ENCODE data around the gene RDH14.

The RDH14 gene, protein sequence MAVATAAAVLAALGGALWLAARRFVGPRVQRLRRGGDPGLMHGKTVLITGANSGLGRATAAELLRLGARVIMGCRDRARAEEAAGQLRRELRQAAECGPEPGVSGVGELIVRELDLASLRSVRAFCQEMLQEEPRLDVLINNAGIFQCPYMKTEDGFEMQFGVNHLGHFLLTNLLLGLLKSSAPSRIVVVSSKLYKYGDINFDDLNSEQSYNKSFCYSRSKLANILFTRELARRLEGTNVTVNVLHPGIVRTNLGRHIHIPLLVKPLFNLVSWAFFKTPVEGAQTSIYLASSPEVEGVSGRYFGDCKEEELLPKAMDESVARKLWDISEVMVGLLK

DNA sequence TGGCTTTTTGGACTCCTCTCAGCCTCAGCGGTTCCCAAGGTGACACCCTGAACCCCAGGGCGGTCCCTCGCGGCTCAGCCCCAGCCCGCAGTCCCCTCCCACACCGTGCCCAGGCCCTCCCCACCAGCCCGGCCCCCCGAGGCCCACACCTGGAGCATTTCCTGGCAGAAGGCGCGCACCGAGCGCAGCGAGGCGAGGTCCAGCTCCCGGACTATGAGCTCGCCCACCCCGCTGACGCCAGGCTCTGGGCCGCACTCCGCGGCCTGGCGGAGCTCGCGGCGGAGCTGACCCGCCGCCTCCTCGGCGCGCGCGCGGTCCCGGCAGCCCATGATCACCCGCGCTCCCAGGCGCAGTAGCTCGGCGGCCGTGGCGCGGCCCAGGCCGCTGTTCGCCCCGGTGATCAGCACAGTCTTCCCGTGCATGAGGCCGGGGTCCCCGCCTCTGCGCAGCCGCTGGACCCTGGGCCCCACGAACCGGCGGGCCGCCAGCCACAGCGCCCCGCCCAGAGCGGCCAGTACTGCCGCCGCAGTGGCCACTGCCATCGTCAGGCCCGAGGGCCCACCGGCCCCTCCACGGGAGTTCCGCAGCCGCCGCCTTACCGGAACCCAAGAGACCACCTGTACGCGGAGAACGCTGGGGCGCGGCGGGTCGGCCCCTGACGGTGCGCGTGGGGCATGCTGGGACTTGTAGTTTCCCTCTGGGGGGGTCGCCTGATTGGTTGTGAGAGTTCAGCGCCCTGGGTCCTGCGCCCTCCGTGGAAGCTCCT lies at the start of gene RDH14:
Gene RDH14, minus strand, starts transcription at position 623 of the 766 bp plus-strand sequence. Its CDS starts 81 bp downstream, at position 542.
- DNase-seq (ENCODE audit: low read depth) = peak; percentile 89

DNA sequence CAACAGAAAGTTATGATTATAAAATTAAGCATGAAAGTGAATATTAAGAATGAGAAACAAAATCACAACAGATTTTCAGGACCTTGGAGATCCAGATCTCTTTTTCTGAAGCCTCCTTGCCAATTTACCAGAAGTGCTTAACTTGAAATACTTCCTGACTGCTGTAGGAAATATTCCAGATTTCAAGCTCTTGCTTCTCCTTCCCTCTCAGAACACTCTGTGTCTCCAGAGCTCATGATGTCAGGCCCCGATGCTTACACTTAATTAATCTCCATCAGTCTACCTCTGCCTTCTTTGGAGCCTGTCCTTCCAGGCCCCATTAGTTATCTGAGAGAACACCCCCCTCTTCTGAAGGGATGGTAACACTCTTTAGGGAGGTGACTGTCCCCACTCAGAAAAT lies 49.6 kb upstream of the RDH14 start:
- no peak for DNase-seq (ENCODE audit: low read depth)

DNA sequence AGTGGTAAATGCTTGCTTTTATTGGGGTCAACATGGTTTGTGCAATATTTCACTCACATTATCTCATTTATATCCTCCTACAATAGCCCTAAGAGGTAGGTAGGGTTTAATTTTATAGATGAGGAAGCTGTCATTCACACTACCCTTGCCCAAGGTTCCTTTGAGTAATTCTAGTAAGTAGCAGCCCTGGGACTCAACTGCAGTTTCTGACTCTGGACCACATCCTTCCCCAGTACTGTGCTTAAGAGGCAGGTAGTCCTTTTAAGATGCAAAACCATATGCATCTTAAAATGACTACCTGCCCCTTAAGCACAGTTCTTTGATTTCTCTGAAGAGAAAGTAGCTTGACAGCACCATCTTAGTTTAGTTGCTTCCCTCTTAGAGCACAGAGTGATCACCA lies 44.7 kb upstream of the RDH14 start:
- DNase-seq (ENCODE audit: low read depth) = no peak

DNA sequence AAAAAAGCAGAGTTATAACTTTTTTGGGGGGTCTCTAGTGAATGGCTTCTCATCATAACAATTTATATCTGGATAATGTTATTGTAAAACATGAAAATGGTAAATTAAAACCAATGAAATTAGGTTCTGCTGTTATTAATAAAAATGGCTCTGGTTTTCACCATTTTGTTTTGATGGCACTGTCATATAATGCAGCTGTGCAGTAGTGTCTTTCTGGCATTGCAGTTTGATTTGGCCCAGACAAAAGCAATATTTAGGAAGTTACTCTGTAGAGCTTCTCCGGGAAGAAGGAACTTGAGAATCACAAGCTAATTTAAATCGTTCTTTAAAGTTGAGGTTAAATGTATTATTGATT lies 44.1 kb upstream of the RDH14 start:
- DNase-seq (ENCODE audit: low read depth) = no peak

DNA sequence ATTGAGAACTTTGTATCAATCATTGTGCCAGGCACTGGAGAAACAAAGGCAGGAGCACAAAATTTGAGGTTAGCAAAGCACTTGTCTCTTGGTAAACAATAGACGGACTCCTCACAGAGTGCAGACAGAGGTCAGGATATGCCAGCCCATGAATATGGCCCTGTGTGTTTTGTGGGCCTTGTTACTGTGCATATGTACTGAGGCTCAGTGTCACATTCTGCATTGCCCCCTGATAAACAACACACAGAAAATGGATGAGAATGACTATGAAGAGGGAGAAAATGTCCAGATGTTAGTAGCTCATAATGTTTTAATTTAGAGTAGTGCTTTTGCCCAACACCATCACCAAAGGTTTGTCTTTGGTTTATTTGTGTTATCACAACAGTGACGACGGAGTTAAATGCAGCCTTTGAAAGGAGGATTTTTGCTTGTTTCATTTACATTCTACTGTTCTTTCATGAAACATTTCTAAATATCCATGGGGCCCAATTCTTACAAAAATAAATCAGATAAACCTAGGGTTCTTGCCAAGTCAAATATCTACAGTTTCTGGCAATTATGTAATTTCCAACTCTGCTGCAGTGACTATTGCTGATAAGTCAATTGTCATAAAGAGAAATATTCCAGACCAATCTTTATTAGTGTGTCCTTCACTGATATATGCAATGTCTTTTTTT lies 43.5 kb upstream of the RDH14 start:
- no peak for DNase-seq (ENCODE audit: low read depth)

DNA sequence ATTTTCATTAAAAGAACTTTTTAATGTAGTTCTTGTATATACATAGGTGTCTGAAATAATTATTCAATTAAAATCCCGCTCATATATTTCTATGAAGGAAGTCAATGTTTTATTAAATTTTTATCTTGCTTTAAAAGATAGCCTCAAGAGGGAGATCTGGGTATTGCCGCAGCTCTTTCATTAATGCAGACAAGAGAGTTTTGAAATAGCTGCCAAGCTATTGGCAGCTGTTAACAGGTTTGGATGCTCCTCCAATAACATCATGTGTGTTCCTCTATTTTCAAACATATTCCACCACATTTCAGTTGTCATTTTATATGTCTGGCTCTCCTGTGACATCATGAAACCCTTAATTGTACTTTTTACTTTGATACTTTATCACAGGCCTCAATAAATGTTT lies 41.8 kb upstream of the RDH14 start:
- no peak for DNase-seq (ENCODE audit: low read depth)

DNA sequence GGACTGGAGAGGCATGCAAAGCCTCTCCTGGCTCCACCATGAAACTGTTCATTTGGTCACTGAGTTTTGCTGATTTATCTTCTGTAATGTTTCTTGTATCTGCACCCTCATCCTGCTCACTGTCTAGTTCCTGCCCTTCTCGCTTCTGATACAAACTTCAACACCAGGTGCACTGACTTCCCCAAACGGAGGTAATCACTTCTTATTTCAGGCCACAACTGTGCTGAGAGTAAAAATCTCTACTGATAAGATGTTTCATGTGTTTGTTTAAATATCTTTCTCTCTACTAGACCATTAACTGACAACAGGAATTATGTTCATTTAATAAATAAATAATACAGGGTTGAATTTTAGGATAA lies 39.8 kb upstream of the RDH14 start:
- no peak for DNase-seq (ENCODE audit: low read depth)

DNA sequence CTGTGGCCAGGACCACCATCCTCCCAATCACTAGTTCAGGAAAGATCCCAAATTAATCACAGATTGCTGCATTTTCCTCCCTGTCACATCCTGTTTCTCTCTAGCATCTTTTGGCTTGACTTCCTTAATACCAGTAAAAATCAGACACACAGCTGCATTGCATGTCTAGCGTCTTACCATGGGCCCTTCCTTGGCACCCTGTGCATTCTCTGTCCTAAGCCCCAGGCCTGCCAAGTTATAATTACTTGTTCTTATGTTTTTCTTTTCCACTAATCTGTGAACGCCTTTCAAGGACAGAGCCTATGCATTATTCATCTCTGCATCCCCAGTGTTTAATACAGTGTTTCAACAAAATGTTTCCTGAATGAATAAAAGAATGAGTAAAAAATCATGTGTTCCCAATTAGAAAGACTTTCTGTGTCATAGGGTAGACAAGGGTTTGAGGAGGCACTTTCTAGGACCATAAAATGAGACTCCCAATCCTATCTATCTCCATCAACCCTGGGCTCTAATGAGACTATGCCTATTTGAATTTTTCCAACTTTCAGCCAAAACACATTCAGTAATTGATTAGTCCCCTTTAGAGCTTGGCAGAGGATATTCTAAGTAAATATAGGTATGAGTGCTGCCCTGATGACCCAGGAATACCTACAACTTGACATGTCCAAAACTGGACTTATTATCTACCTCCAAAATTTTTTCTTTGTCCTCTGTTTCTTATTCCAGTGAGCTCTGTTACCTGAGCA lies 39.2 kb upstream of the RDH14 start:
- no peak for DNase-seq (ENCODE audit: low read depth)

DNA sequence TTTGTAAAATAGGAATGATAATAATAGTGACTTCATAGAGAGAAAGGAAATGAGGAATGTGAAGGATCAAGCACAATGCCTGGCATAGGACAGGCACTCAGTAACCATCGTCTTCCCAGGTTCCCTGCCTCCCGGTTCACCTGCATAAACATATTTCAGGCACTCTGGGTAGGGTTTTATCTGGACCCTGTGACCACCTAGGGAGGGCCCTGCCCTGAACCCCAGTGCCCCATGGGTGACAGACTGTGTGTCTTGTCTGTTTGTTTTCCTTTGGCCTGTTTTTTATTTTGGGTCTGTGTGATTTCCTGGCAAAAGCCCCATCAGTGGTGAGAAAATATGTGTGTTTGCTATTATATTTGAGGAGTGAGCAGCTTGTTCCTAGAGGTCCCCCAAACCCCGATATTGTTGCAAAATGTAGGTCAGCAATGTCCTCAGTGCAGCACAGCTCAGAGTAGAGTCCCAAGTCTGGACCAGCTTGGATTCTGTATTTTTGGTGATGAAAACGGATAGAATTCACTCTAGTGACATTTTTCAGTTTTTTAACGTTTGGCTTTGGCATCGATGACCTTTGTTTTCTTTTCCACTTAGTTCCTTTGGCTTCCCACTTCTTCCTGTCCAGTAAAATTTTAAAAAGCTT lies 38.5 kb upstream of the RDH14 start:
- no peak for DNase-seq (ENCODE audit: low read depth)

DNA sequence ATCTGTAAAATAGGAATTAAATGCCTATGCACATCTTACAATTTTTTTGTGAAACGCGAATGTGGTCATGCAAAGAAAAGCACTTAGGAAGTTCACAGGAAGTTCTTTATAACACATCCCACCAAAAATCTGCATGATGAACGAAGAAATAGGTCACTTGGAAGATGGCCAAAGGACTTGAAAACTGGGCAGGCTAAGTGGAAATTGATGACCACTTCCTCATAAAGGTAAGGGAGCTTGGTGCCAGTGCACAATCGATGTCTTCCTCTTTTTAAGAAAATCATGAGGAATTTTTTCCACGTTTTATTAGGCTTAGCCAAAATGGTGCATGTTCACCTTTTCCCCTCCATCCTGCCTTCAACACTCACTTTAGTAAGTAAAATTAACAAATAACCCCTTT lies 37.2 kb upstream of the RDH14 start:
- no peak for DNase-seq (ENCODE audit: low read depth)

DNA sequence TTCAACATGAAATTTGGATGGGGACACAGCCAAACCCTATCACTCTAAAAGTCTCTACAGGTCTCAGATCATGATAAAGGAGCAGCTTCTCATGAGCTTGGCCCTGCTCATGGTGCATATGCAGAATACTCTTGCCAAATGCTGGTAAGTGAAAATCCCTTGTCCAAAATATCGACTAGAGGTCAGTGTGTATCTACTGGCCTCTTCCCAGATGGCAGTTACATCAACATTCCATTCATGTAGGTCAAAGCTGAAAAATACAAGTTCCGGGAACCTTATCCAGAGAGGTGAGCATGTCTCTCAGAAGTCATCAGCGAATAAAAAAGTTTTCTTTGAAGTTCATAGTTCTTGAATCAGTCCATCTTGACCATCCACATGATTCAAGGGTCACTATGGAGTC lies 36.5 kb upstream of the RDH14 start:
- DNase-seq (ENCODE audit: low read depth) = no peak

DNA sequence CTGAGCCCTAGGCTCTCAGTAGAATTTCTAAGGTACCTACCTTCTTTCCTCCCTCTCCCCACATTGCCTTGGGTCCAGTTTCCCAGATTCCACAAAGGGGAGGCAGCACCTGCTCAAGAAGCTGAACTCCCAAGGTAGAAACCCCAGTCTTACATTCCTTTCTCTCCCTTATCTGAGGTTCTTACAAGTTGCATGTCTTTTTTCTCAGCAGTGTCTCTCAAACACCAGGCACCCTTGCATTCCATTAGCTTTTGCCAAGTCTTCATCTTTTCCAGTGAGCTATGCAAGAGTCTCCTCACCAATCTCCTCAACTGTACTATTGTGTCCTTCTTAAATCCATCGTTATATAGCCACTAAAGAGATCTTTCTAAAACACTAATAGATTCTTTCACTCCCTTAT lies 33.0 kb upstream of the RDH14 start:
- DNase-seq (ENCODE audit: low read depth) = no peak

DNA sequence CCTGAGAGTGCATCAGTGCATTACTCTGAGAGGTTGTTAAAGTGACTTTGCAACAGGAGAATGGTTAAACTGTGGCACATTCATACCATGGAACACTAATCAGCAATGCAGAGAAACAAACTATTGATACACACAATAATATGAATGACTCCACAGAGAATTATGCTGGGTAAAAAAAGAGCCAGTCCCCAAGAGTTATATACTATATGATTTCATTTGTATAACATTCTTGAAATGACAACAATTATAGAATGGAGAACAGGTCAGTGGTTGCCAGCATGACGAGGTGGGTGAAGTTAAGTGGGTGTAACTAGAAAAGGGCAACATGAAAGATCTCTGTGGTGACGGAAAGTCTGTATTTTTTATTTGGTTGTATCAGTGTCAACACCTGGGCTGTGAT lies 31.9 kb upstream of the RDH14 start:
- no peak for DNase-seq (ENCODE audit: low read depth)

DNA sequence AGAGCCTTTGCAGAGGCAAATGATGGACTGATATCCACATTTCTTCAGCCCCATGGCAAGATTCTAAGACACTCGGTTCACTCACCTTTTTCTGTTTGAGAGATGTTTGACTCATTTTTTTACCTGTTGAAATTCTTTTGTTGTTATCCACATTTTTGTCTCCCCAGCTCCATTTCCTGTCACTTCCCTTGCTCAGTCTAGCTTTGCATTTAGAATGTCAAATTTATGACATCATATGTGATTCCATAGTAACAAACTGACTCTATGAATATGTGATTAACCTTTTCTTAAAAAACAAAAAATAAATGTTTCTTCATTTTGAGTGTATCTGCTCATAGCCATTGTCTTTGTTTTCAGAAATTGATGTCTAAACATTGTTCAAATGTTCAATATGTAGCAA lies 28.9 kb upstream of the RDH14 start, which contains the start of gene NT5C1B:
Gene NT5C1B, minus strand, starts transcription at position 216 of the 400 bp plus-strand sequence. Its CDS starts 101 bp downstream, at position 115.
- no peak for DNase-seq (ENCODE audit: low read depth)

DNA sequence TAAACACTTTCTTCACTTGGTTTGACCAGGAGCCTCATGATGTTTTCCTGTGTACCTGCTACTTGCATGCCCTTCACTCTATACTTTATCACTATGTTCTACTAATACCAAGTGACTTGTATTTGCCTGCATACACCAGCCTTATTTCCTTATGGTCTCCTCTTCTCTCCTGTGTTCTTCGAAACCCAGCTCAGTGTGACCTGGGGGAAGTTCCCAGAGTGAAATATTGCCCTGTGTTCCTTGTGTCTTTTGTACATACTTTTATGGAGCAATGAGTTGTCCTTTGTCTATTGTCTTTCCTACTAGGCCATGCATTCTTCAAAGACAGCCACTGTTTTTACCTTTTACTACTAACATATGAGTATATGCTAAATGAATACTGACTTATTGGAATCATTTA lies 28.3 kb upstream of the RDH14 start:
- DNase-seq (ENCODE audit: low read depth) = no peak

DNA sequence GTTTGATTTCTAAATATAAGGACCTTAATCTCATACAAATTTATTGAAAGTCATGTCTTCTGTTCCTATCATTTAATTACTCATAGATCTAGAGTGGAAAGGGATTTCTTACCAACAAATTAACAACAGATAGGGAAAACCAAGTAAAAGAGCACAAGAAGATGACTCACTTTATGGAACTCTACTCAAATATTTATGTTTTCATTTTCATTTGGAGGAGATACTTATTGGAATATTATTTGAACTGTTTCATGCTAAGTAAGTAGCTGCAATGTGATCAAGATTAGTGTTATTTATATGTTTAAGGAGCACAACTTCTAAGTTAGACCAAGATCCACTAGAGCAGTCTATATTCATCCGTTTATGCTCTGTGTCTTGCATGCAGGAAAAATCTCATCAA lies 27.6 kb upstream of the RDH14 start:
- no peak for DNase-seq (ENCODE audit: low read depth)

DNA sequence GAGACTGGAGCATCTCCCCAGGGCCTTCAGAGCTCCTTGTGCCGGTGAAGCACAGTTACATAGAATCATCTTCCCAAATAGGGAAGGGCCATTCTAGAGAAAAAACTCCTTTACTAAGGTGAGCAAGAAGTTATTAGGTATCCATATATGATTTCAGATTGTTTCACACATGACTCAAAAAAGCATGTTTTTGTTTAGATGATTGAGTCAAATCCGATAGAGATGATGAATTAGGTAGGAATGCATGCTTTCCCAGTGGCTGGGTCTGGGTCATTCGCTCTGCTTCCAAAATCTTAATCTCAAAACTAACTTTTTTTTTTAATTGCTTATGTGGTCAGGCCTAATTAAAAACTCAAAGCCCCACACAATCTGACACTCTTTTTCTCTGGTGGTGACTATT lies 25.1 kb upstream of the RDH14 start:
- no peak for DNase-seq (ENCODE audit: low read depth)

DNA sequence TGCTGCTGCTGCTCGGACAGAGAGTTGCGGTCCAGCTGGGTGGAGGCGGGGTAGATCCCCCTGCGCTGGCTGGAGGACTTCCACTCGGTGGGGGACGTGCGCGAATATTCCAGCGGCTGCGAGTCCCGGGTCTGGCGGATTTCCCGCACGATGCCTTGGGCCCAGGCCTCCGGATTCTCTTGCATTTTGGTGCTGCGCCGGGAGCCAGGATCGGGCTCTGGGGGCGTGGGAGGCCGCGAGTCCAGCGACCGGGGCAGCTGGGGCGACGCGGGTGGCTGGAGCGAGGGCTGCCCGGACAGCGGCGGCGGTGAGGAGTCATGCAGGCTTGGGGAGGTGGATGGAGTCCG lies 24.1 kb upstream of the RDH14 start:
- no peak for DNase-seq (ENCODE audit: low read depth)

DNA sequence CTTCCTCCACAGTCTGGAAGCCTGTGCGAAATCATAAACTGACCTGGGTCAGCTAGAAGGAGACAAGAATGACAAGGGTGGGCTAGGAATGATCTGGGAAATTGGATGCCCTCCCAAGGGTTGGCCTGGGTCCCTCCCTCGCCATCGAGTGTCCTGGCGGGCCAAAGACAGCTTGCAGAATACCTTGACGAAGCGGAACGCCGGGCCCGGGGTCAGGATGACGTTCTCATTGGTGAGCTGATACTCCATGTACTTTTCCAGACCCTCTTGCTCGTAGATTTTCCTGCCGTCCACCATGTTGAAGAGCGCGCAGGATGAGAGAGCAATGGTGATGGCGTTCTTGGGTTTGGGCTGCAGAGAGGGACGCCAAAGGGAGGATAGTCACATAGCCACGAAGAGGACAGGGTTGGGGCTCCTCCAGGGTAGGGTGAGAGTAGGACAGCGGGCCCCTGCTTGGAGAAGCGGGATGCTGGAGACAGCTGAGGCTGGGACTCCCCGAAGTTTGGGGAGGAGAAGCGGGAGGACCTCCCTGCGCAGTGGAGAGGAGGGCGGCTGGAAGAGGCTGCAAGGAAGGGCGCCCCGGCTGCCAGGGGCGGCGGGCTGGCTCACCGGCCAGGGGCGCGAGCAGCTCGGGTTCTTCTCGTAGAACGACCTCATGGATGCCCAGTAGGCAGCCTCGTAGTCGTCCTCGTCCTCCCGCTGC lies 23.6 kb upstream of the RDH14 start:
- DNase-seq (ENCODE audit: low read depth) = no peak

DNA sequence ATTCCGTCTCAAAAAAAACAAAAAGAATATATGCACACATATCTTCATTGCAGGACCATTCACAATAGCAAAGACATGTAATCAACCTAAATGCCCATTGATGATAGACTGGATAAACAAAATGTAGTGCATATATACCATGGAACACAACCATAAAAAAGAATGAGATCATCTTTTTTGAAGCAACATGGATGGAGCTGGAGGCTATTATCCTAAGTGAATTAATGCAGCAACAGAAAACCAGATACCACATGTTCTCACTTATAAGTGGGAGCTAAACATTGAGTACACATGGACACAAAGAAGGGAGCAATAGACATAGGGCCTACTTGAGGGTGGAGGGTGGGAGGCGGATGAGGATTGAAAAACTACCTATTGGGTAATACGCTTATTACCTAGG lies 20.2 kb upstream of the RDH14 start:
- no peak for DNase-seq (ENCODE audit: low read depth)

DNA sequence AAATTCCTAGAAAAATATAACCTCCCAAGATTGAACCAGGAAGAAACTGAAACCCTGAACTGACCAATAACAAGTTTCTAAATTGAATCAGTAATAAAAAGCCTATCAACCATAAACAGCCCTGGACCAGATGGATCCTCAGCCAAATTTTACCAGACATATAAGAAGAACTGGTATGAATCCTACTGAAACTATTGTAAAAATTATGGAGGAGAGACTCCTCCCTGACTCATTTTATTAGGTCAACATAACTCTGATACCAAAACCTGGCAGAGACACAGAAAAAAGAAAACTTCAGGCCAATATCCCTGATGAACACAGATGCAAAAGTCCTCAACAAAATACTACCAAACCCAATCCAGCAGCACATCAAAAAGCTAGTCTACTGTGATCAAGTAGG lies 17.6 kb upstream of the RDH14 start:
- DNase-seq (ENCODE audit: low read depth) = no peak
